Testis (tissue), 3 donors: Measurements from ENCODE around the gene DMGDH. TPM values are rescaled to one million over a fixed set of nuclear protein-coding genes. Genes with fewer than 3 reads are reported as not detected.

Source experiments
- DNase-seq: peaks from one replicate; pipeline ENCODE4 v3.0.0-alpha.2; 2019
- H3K27ac ChIP-seq, 2 donors: fragments of 200-600 bp; sonication (generic); one replicate each; pipeline ENCODE4 v1.5.1; 2019
- H3K27me3 ChIP-seq: fragments of 200-600 bp; sonication (generic); one replicate; pipeline ENCODE4 v1.5.1; 2019
- H3K36me3 ChIP-seq: fragments of 200-600 bp; sonication (generic); one replicate; pipeline ENCODE4 v1.5.1; 2017; ENCODE audit warnings: low read depth; ENCODE audit errors: missing control alignments
- H3K4me1 ChIP-seq: fragments of 200-600 bp; sonication (generic); one replicate; pipeline ENCODE4 v1.5.1; 2019
- H3K4me3 ChIP-seq, 2 donors: fragments of 200-600 bp; sonication (generic); one replicate each; pipeline ENCODE4 v1.5.1; 2017 to 2019
- H3K9me3 ChIP-seq: fragments of 200-600 bp; sonication (generic); one replicate; pipeline ENCODE4 v1.5.1; 2017
- CTCF ChIP-seq, 3 experiments: fragments of 450-650 bp in 2 of 3; fragments of 200-600 bp in 1 of 3; sonication (generic) in 1 of 3; IDR thresholded peaks; one replicate each; pipeline ENCODE4 v1.5.1; 2016 to 2019; ENCODE audit warnings: antibody characterized with exemption in 3 of 3, mild to moderate bottlenecking in 2 of 3, moderate library complexity in 1 of 3
- POLR2A ChIP-seq: fragments of 450-650 bp; IDR thresholded peaks from one replicate; pipeline ENCODE4 v1.6.1; 2017; ENCODE audit warnings: antibody characterized with exemption, mild to moderate bottlenecking, moderate library complexity
- whole genome bisulfite sequencing, 2 donors: methylation state at CpG; one replicate each; pipeline ENCODE4 v1.1.5; 2018; 5-methylcytosine and 5-hydroxymethylcytosine counted together
- intact Hi-C: fragments of 100-400 bp; cut with DNase I; formaldehyde crosslinking; loops from one replicate; pipeline ENCODE4 v1.15.1; 2023; ENCODE audit warnings: low total_unique reads
- polyA plus RNA-seq: library from polyadenylated mRNA; stranded (reverse); fragments of 350-450 nt; fragmentation: Illumina TruSeq; extraction: RNeasy Lipid Tissue Mini Kit (QIAGEN cat#74804); gene quantifications from one replicate; pipeline ENCODE4 v1.2.3, GENCODE V29; 2014; ENCODE audit warnings: low read depth, low replicate concordance; ENCODE audit not compliant: insufficient read depth
- total RNA-seq, 2 donors: library from RNA; depleted of rRNA; stranded (reverse); fragments of >200 nt; gene quantifications; one replicate each; pipeline ENCODE4 v1.2.3, GENCODE V29; 2016

Gene DMGDH
- total and polyA plus RNA-seq, 3 donors from 2014 or later: 3.8 to 18.0 (median 6.8) TPM

GRCh38 chr5:79023947-79024346 is 45.5 kb downstream of the DMGDH start:
- 92 to 97% methylated on average over 1 of the region's 1 CpG for WGBS, 2 donors
- no peak for DNase-seq
- intact Hi-C loops: no loop called here
- H3K27ac ChIP-seq: no peak overlapping the region
- no peak for TF ChIP-seq POLR2A
- H3K4me1 ChIP-seq: peaks cover 5% of the 10 kb centered on the region
- no peaks in the 10 kb centered on the region for H3K36me3 ChIP-seq
- no peaks in the 10 kb centered on the region for H3K9me3 ChIP-seq
- H3K27me3 ChIP-seq: no peaks in the 10 kb centered on the region
- no peak overlapping the region for H3K4me3 ChIP-seq

DNA sequence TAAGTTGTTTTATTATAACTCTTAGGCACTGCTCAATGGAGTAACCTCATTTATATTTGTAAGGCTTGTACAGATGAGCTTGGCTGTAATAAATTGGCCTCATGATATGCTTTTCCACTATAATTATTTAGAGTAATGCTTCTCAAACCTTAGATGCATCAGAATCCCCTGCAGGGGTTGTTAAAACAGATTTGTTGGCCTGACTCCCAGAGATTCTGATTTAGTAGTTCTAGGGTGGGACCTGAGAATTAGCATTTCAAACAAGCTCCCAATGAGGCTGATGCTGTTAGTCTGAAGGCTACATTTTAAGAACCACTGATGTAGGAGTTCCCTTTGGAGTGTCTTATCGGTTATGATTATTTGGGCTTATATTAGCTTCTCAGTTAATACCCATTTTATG is 46.1 kb downstream of the DMGDH start:
- H3K27ac ChIP-seq: no peak overlapping the region
- no peak for DNase-seq
- intact Hi-C loops: no loop called here
- no peaks in the 10 kb centered on the region for H3K36me3 ChIP-seq
- no peak for TF ChIP-seq POLR2A
- no peak for TF ChIP-seq CTCF (IDR thresholded peaks at IDR 0.05)
- no peaks in the 10 kb centered on the region for H3K27me3 ChIP-seq
- H3K4me1 ChIP-seq: peaks cover 5% of the 10 kb centered on the region
- 89 to 92% methylated on average over 1 of the region's 1 CpG for WGBS, 2 donors
- no peak overlapping the region for H3K4me3 ChIP-seq
- H3K9me3 ChIP-seq: no peaks in the 10 kb centered on the region

- no peak for TF ChIP-seq CTCF (IDR thresholded peaks at IDR 0.05)
- TF ChIP-seq POLR2A: no peak
- Histone ChIP-seq H3K9me3 (no peaks in the 10 kb centered on the region), H3K4me3 (no peak overlapping the region), H3K27me3 (no peaks in the 10 kb centered on the region), H3K4me1 (peaks cover 5% of the 10 kb centered on the region), H3K36me3 (no peaks in the 10 kb centered on the region), H3K27ac (no peak overlapping the region)
- intact Hi-C loops: no loop called here
- WGBS, 2 donors: 93% methylated on average over 2 of the region's 2 CpGs
- DNase-seq: no peak
Observed at GRCh38 chr5:79022771-79023170, 46.7 kb downstream of the DMGDH start.

- Histone ChIP-seq H3K36me3 (no peaks in the 10 kb centered on the region), H3K4me3 (no peak overlapping the region), H3K27me3 (no peaks in the 10 kb centered on the region), H3K9me3 (no peaks in the 10 kb centered on the region), H3K27ac (no peak overlapping the region), H3K4me1 (peaks cover 5% of the 10 kb centered on the region)
- intact Hi-C loops: no loop called here
- DNase-seq: no peak
- 31 to 32% methylated on average over 4 of the region's 4 CpGs for WGBS, 2 donors
- TF ChIP-seq CTCF (IDR thresholded peaks at IDR 0.05): no peak
Observed at GRCh38 chr5:79021753-79022152, 47.7 kb downstream of the DMGDH start.

GRCh38 chr5:79020861-79021561 is 48.5 kb downstream of the DMGDH start:
- H3K4me1 ChIP-seq: peaks cover 5% of the 10 kb centered on the region
- H3K36me3 ChIP-seq: no peaks in the 10 kb centered on the region
- no peaks in the 10 kb centered on the region for H3K9me3 ChIP-seq
- H3K27me3 ChIP-seq: no peaks in the 10 kb centered on the region
- H3K27ac ChIP-seq: no peak overlapping the region
- no peak overlapping the region for H3K4me3 ChIP-seq
- intact Hi-C loops: no loop called here
- TF ChIP-seq CTCF (IDR thresholded peaks at IDR 0.05) (peak; percentile 43 to 74 (median 47)), POLR2A (no peak)
- peak; percentile 70 for DNase-seq
- 11 to 19% methylated on average over 14 of the region's 14 CpGs for WGBS, 2 donors
